HEK293 (cell line): ENCODE data around the gene CAND1.

Experiments
- CTCF ChIA-PET: fragments of 350-600 bp; formaldehyde crosslinking; extraction: SDS; loops from one replicate; lab custom pipeline; 2021; ENCODE audit warnings: antibody characterized with exemption; lab: Yijun Ruan, JAX
- POLR2A ChIA-PET: fragments of 300-600 bp; formaldehyde crosslinking; extraction: SDS; loops from one replicate; lab custom pipeline; 2020; ENCODE audit warnings: antibody characterized with exemption, inconsistent platforms; lab: Yijun Ruan, JAX
- H3K27ac ChIP-seq: fragments of 200-500 bp; sonication (Bioruptor generic); 2 replicates; pipeline ENCODE4 v1.5.1; 2014; ENCODE audit warnings: low read depth, low read length, control low read depth, inconsistent platforms; ENCODE audit errors: extremely low read depth
- H3K36me3 ChIP-seq, 2 experiments: fragments of 200-500 bp in 1 of 2; sonication (Bioruptor generic) in 1 of 2; 1 replicate in 1 of 2; 2 replicates in 1 of 2; pipeline ENCODE4 v1.5.1; 2014 to 2017; ENCODE audit warnings: inconsistent platforms in 2 of 2, low read length in 2 of 2; ENCODE audit not compliant: control insufficient read depth in 2 of 2, insufficient read depth in 1 of 2
- H3K4me1 ChIP-seq: fragments of 200-500 bp; sonication (Bioruptor generic); 2 replicates; pipeline ENCODE4 v1.5.1; 2014; ENCODE audit warnings: mild to moderate bottlenecking, low read length, inconsistent platforms; ENCODE audit not compliant: control insufficient read depth, insufficient read depth
- H3K4me3 ChIP-seq: 2 replicates; pipeline ENCODE4 v1.5.1; 2011; ENCODE audit warnings: low read depth, mild to moderate bottlenecking, control low read depth, low read length, moderate library complexity
- H3K9me3 ChIP-seq: fragments of 200-500 bp; sonication (Bioruptor generic); 2 replicates; pipeline ENCODE4 v1.5.1; 2014; ENCODE audit warnings: low read depth, low read length, inconsistent platforms; ENCODE audit not compliant: control insufficient read depth, insufficient read depth
- GLIS1 ChIP-seq: fragments of 450-650 bp; formaldehyde crosslinking; IDR thresholded peaks from 2 replicates; pipeline ENCODE4 v1.5.1; 2016; ENCODE audit warnings: missing biosample characterization, missing genetic modification characterization
- HOXA7 ChIP-seq: sonication (generic); formaldehyde crosslinking; IDR thresholded peaks from 2 replicates; pipeline ENCODE4 v1.8.1; 2022; ENCODE audit warnings: missing genetic modification reagents, borderline replicate concordance
- PRDM1 ChIP-seq: fragments of 450-650 bp; formaldehyde crosslinking; IDR thresholded peaks from 2 replicates; pipeline ENCODE4; 2016; ENCODE audit warnings: missing biosample characterization, missing genetic modification characterization
- PRDM10 ChIP-seq: fragments of 450-650 bp; formaldehyde crosslinking; IDR thresholded peaks from 2 replicates; pipeline ENCODE4 v1.5.1; 2016; ENCODE audit warnings: missing biosample characterization, missing genetic modification characterization
- ZNF114 ChIP-seq: fragments of 450-650 bp; formaldehyde crosslinking; IDR thresholded peaks from 2 replicates; pipeline ENCODE4 v1.5.0; 2017; ENCODE audit warnings: missing biosample characterization, missing genetic modification characterization
- ZNF184 ChIP-seq: fragments of 450-650 bp; IDR thresholded peaks from 2 replicates; pipeline ENCODE4 v1.5.1; 2018; ENCODE audit warnings: missing biosample characterization, mild to moderate bottlenecking, missing genetic modification characterization
- ZNF324 ChIP-seq: fragments of 450-650 bp; formaldehyde crosslinking; IDR thresholded peaks from 2 replicates; pipeline ENCODE4 v1.5.1; 2016; ENCODE audit warnings: missing biosample characterization, missing genetic modification characterization
- ZNF366 ChIP-seq: fragments of 450-650 bp; formaldehyde crosslinking; conservative IDR thresholded peaks from 2 replicates; pipeline ENCODE4 v1.5.1; 2016; ENCODE audit warnings: missing biosample characterization, missing genetic modification characterization
- ZNF394 ChIP-seq: fragments of 450-650 bp; formaldehyde crosslinking; IDR thresholded peaks from 2 replicates; pipeline ENCODE4 v1.5.1; 2016; ENCODE audit warnings: missing biosample characterization, missing genetic modification characterization, mild to moderate bottlenecking, moderate library complexity, borderline replicate concordance
- ZNF654 ChIP-seq: fragments of 450-650 bp; formaldehyde crosslinking; IDR thresholded peaks from 2 replicates; pipeline ENCODE4 v1.5.1; 2016; ENCODE audit warnings: low read depth, missing biosample characterization, missing genetic modification characterization
- ZNF747 ChIP-seq: fragments of 450-650 bp; formaldehyde crosslinking; IDR thresholded peaks from 2 replicates; pipeline ENCODE4 v1.5.1; 2016; ENCODE audit warnings: missing biosample characterization, missing genetic modification characterization
- ZNF843 ChIP-seq: fragments of 450-650 bp; formaldehyde crosslinking; IDR thresholded peaks from 2 replicates; pipeline ENCODE4 v1.5.1; 2016; ENCODE audit warnings: missing biosample characterization, missing genetic modification characterization
- ZSCAN5A ChIP-seq: fragments of 450-650 bp; formaldehyde crosslinking; IDR thresholded peaks from 2 replicates; pipeline ENCODE4 v1.5.1; 2016; ENCODE audit warnings: missing biosample characterization, missing genetic modification characterization
- ZXDB ChIP-seq: fragments of 450-650 bp; formaldehyde crosslinking; IDR thresholded peaks from 2 replicates; pipeline ENCODE4 v1.5.1; 2016; ENCODE audit warnings: missing biosample characterization, missing genetic modification characterization
- TF ChIP-seq, protein P1 (sequence below): fragments of 450-650 bp; formaldehyde crosslinking; IDR thresholded peaks from 2 replicates; pipeline ENCODE4 v1.5.1; 2016; ENCODE audit warnings: missing biosample characterization, missing genetic modification characterization
- TF ChIP-seq, protein P2 (sequence below): IDR thresholded peaks from 2 replicates; pipeline ENCODE4 v1.6.1; 2011; ENCODE audit warnings: mild to moderate bottlenecking, low read depth, low read length, borderline replicate concordance
- TF ChIP-seq, protein P3 (sequence below): fragments of 450-650 bp; formaldehyde crosslinking; optimal IDR thresholded peaks from 2 replicates; pipeline ENCODE3; 2016; ENCODE audit warnings: missing biosample characterization, mild to moderate bottlenecking, missing genetic modification characterization
- TF ChIP-seq, protein P4 (sequence below): fragments of 450-650 bp; formaldehyde crosslinking; IDR thresholded peaks from 2 replicates; pipeline ENCODE4 v1.5.1; 2017; ENCODE audit warnings: missing biosample characterization, missing genetic modification characterization

CAND1 gene

GRCh38 chr12:67355428-67356379, 86.5 kb downstream of the CAND1 start (continued):
- TF ChIP-seq, protein P1, sequence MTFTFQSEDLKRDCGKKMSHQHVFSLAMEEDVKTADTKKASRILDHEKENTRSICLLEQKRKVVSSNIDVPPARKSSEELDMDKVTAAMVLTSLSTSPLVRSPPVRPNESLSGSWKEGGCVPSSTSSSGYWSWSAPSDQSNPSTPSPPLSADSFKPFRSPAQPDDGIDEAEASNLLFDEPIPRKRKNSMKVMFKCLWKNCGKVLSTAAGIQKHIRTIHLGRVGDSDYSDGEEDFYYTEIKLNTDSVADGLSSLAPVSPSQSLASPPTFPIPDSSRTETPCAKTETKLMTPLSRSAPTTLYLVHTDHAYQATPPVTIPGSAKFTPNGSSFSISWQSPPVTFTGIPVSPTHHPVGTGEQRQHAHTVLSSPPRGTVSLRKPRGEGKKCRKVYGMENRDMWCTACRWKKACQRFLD (tag by site-specific recombination): no peak
- TF ChIP-seq, protein P2, sequence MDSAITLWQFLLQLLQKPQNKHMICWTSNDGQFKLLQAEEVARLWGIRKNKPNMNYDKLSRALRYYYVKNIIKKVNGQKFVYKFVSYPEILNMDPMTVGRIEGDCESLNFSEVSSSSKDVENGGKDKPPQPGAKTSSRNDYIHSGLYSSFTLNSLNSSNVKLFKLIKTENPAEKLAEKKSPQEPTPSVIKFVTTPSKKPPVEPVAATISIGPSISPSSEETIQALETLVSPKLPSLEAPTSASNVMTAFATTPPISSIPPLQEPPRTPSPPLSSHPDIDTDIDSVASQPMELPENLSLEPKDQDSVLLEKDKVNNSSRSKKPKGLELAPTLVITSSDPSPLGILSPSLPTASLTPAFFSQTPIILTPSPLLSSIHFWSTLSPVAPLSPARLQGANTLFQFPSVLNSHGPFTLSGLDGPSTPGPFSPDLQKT: no peak
- TF ChIP-seq ZNF324 (tag by site-specific recombination): no peak
- peak; percentile 64 for TF ChIP-seq ZNF843 (tag by site-specific recombination)
- TF ChIP-seq, protein P3, sequence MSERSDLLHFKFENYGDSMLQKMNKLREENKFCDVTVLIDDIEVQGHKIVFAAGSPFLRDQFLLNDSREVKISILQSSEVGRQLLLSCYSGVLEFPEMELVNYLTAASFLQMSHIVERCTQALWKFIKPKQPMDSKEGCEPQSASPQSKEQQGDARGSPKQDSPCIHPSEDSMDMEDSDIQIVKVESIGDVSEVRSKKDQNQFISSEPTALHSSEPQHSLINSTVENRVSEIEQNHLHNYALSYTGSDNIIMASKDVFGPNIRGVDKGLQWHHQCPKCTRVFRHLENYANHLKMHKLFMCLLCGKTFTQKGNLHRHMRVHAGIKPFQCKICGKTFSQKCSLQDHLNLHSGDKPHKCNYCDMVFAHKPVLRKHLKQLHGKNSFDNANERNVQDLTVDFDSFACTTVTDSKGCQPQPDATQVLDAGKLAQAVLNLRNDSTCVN (tag by site-specific recombination): no peak
- TF ChIP-seq ZNF366 (tag by site-specific recombination): peak; percentile 63
- TF ChIP-seq HOXA7 (CRISPR knock-in tag): no peak
- TF ChIP-seq ZNF114: no peak
- TF ChIP-seq ZNF747 (tag by site-specific recombination): no peak
- TF ChIP-seq, protein P4, sequence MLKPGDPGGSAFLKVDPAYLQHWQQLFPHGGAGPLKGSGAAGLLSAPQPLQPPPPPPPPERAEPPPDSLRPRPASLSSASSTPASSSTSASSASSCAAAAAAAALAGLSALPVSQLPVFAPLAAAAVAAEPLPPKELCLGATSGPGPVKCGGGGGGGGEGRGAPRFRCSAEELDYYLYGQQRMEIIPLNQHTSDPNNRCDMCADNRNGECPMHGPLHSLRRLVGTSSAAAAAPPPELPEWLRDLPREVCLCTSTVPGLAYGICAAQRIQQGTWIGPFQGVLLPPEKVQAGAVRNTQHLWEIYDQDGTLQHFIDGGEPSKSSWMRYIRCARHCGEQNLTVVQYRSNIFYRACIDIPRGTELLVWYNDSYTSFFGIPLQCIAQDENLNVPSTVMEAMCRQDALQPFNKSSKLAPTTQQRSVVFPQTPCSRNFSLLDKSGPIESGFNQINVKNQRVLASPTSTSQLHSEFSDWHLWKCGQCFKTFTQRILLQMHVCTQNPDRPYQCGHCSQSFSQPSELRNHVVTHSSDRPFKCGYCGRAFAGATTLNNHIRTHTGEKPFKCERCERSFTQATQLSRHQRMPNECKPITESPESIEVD (tag by site-specific recombination): peak; percentile 53
- TF ChIP-seq ZNF184 (tag by site-specific recombination): peak; percentile 78; the same call in 1 of the 2 replicates
- peak; percentile 90 for TF ChIP-seq GLIS1
- TF ChIP-seq ZNF654 (tag by site-specific recombination): peak; percentile 97
- peak; percentile 15; the same call in 1 of the 2 replicates for TF ChIP-seq ZNF394 (tag by site-specific recombination)
- no peak for TF ChIP-seq ZSCAN5A (tag by site-specific recombination)
- TF ChIP-seq ZXDB (tag by site-specific recombination): peak; percentile 34; the same call in 1 of the 2 replicates
- TF ChIP-seq, all 188 proteins: peak for 31

DNA sequence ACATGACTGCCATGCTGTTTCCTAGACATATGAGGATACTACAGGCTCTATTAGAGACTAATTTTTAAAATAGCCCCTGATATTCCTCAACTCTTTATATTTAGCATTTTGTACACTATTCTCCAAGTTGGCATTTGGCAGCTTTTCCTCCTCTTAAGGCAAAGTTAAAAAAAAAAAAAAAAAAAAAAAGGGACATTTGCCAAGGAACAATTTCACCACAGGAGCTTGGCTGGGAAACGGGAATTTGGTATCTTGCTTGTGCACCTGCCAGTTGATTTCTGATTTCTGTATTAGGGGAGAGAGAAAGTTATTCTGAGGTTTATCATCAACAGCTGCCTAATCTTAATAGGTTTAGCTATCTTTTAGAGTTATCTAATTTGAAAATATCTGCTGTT, 87.2 kb downstream of the CAND1 start:
- TF ChIP-seq PRDM10 (tag by site-specific recombination): no peak
- TF ChIP-seq PRDM1 (tag by site-specific recombination): no peak
- Histone ChIP-seq H3K4me3 (no peak overlapping the region), H3K27ac (no peak overlapping the region), H3K4me1 (peaks cover 7% of the 10 kb centered on the region), H3K9me3 (no peaks in the 10 kb centered on the region), H3K36me3 (no peaks in the 10 kb centered on the region)
- ChIA-PET CTCF (interaction anchor here (0.5 to 2.8 kb wide), 37 partner anchors 8 to 1910 kb away, joined by 3 to 22 read pairs (median 4); no protein-coding TSS in a partner anchor), POLR2A (interaction anchor here (1.2 kb wide), 1 partner anchor 75 kb away, joined by 10 read pairs; no protein-coding TSS in a partner anchor)
